ENCODE data around the gene NLRC3.
"Not testable (repeated sequence)": the region's sequence is repeated elsewhere in the genome, so short reads cannot be mapped to it uniquely, and the experiment has no call there.

The NLRC3 gene

GRCh38 chr16:3509470-3509928, 67.7 kb downstream of the NLRC3 start:
- DNase-seq: no peak

GRCh38 chr16:3508736-3509135, 68.5 kb downstream of the NLRC3 start:
- no peak for DNase-seq

- DNase-seq: no peak
Observed at GRCh38 chr16:3503523-3503922, 73.7 kb downstream of the NLRC3 start.

GRCh38 chr16:3501783-3502400, 75.3 kb downstream of the NLRC3 start:
- DNase-seq: no peak

GRCh38 chr16:3501412-3501761, 75.8 kb downstream of the NLRC3 start:
- DNase-seq: not testable (repeated sequence)

GRCh38 chr16:3498988-3499387, 78.2 kb downstream of the NLRC3 start:
- DNase-seq: no peak

- DNase-seq: no peak
Observed at GRCh38 chr16:3497771-3498170, 79.4 kb downstream of the NLRC3 start.

- no peak for DNase-seq
Observed at GRCh38 chr16:3496386-3496785, 80.8 kb downstream of the NLRC3 start.

- DNase-seq: no peak
Observed at GRCh38 chr16:3495176-3495575, 82.0 kb downstream of the NLRC3 start, which contains the start of gene C16orf90. TSS of gene C16orf90 (minus strand) at chr16:3495489. CDS start at chr16:3495421, 68 bp downstream.

- DNase-seq: no peak
Observed at GRCh38 chr16:3494386-3494973, 82.7 kb downstream of the NLRC3 start.

- DNase-seq: no peak
Observed at GRCh38 chr16:3492356-3492755, 84.8 kb downstream of the NLRC3 start.

GRCh38 chr16:3490911-3491629, 86.1 kb downstream of the NLRC3 start:
- DNase-seq: no peak
